NCI-H2196 treated with DMSO at 0.1 percent for 48 hours (cell line): ENCODE results near the gene SRXN1.
"Not testable (repeated sequence)": the region's sequence is repeated elsewhere in the genome, so short reads cannot be mapped to it uniquely, and the experiment has no call there.

Source experiments
- DNase-seq: peaks from one replicate; lab custom pipeline; 2025; ENCODE audit not compliant: unreplicated experiment; lab: John Stamatoyannopoulos, UW

The SRXN1 gene

DNA sequence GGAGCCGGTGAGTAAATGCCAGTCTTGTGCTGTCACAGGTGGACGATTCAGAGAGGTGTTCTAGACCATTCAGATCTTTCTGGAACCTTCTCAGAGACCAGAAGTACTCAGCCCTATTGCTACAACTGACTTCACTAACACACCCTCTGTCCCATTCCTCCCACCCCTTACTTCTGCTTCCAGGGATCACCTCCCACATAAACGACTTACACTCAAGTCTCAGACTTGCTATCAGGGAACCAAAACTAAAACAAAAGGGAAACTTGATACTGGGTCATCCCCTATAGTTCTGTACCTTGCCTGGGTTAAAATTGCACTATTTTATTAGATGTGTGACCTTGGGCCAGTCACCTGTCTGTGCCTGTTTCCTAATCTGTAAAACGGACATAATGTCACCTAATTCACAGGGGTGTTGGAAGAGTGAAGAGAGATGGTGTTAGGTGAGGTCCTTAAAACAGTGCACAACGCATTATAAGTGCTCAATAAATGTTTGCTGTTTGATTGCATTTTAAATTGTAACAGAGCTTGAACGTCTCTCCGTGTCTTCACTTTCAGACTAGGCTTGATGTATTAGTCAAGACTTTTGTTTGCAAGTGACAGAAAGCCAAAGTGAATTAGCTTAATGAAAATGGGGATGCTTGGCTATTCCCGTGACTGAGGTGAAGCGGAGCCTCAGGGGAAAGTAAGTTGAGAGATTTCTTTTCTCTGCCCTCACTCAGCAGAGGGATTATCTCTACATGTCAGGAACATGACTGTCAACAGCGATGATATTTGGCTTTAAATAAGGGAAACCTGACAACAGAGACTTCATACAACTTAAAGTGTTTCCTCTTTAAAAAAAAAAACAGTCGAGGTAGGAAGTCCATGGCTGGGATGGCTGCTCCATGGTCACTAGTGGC lies 3.0 kb upstream of the SRXN1 start:
- no peak for DNase-seq

DNA sequence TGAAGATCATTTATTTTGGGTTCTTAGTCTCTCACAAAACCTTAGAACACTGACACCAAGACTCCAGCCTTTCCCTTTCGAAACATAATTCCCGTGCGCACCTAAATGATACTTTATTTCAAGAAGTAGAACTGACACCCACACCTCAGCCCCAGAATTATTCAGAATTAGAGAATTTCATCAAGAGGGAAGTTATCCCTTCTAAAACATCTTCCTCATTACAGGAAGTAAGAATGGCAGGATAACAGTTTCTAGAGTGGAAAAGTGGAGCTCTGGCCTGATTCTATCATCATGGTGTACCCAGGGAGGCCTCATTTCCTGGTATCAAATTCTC lies 1.4 kb upstream of the SRXN1 start:
- DNase-seq: no peak

DNA sequence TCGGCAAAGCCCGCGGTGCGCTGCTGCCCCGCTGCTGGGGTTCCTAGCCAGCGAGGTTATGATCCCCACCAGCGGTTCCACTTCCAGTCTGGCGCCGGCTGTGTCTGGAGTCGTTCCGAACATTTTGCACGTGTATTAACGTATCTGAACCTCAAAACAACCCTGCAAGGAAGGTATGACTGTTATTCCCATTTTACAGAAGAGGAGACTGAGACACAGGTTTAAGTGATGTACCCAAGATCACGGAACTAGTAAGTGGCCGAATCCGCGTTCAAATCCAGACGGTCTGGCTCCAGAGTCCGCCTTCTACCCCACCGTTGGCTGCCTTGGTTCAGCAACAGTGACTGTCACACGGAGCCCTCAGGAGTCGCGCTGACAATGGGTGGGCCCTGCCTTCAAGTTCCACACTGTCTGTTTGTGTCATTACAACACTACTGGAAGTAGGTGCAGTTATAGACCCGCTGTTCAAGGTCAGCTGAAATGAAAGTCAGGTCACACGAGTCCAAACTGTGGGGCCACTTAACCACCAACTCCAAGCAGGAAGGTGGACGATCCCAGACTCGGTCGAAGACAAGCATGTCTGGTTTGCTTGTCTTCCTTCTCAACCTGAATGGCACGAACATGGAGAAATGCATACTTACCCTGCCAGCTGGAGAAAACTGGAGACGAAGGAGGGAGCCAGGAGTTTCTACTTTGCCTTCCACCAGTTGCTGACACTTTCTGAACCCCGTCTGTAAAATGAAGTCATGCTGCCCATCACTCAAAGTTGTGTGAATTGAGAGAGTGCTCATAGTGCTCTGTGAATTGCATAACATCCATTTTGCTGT lies 803 bp upstream of the SRXN1 start:
- DNase-seq: no peak

DNA sequence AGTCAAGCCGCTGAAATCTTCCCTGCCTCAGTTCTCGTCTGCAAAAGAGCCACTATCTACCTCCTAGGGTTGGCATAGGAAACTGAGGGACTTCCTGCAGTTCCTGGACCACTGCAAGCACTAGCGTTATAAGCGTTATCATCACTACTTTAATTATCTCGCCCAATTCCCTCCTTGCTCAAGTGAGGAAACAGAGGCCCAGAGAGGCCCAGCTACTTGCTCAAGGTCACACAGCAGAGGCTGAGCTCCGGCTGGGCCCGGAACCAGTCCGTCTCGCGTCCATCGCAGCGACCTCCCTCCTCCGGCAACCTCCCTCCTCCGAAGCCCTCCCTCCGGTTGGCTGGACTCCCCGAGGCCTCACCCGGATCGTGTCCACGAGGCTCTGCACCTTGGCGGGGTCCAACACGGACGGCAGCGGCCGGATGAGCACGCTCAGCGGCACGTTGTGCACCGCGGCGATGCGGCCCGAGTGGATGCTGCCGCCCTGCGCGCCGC lies 338 bp downstream of the SRXN1 start:
- no peak for DNase-seq

DNA sequence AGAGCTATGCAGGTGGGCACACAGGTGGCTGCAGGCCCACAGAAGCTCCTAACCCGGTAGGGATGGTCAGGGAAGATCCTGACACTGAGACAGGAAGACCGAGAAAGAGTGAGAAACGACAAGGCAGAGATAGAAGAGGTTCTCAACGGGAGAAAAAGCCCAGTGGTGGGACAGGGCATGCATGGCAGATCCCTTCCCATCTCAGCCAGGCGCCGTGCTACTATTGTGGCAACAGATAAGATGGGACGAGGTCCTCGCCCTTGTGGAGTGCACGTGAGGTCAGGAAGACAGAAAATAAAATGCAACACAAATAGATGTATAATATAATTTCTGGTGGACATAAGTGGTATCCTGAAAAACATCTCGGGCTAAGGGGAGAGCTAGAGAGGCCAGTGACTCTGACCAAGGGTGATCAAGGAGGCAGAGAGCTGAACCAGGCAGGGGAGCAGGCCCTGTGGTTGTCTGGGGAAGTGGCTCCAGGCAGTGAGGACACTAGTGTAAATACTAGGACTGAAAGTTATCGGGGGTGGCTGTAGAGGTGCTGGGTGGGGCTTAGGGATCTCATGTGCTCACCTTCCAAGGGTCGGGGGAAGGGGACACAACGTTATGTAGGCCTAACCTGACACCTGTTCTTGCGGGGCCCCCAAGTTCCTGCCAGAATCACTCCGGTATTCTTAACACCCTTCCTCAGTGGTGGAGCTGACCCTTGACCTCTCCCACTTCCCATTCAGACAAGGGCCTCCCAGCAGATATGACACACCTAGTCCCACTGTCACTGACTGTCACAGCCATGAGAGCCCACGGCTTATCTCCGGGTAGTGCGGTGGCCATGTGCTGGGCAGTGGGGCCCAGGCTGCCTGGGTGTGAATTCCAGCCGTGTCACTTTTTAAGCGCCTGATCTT lies 1.0 kb downstream of the SRXN1 start:
- no peak for DNase-seq

DNA sequence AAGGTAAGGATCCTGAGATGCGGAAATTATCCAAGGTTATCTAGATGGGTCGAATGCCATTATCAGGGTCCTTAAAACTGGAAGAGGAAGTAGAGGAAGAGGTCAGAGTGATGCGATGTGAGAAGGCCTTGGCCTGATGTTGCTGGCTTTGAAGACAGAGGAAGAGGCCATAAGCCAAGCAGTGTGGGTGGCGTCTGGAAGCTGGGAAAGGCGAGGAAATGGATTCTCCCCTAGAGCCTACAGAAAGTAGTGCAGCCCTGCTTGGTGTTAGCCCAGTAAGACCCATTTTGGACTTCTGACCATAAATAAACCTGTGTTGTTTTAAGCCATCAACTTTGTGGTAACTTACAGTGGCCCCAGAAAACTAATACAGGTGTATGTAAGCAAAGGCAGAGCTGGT lies 2.0 kb downstream of the SRXN1 start:
- no peak for DNase-seq

DNA sequence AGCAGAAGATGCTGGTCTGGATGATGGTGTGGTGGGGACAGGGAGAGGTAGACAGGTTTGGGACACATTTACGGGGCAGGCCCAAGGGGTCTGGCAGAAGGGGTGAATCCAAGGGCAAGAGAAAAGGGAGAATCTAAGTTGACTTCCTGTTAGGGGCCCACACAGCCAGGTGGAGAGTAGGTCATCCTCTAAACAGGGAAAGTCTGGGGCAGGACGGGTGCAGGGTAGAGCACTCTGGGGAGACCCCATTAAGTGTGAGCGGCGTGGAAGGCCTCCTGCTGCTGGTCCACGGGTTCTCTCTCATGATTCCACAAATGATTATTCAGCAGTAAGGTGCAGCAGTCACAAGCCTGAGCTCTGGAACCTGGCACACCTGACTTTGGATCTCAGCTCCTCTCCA lies 2.7 kb downstream of the SRXN1 start:
- no peak for DNase-seq

DNA sequence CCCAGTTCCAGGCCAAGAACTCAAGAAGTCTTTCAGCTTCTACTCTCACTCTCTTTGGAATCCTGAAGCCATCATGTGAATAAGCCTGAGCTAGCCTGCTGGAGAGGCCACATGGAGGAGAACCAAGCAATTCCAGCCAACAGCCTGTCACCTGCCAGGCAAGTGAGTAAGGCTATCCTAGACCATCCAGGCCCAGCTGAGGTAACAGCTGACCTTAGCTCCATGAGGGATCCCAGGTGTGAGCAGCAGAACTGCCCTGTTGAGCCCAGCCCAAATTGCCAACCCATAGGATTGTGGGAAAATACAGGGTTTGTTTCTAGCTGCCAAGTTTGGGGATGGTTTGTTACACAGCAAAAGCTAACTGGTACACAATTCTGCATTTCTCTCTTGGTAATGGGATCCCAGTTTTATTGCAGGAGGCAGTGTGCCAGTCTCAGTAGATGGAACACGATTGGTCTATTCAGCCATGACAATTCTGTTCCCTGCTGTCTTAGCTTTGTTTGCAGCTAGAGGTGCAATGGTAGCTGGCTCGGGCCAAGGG lies 5.5 kb downstream of the SRXN1 start:
- no peak for DNase-seq

DNA sequence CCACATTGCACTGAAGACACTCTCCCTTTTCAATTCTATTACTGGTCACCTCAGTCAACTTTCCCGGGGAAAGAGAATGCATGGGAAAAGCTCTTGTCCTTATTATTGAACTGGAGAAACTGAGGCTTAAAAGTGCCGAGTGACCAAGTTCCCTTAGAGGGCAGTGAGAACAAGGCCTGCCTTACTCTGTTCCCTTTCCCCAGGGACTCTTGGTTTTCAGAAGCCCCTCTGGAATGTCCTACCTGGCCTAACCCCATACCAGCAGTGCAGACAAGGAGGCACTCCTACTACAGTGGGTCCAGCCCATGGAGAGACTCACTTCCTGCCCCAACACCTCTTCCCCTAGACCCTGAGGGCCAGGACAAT lies 6.1 kb downstream of the SRXN1 start:
- no peak for DNase-seq

DNA sequence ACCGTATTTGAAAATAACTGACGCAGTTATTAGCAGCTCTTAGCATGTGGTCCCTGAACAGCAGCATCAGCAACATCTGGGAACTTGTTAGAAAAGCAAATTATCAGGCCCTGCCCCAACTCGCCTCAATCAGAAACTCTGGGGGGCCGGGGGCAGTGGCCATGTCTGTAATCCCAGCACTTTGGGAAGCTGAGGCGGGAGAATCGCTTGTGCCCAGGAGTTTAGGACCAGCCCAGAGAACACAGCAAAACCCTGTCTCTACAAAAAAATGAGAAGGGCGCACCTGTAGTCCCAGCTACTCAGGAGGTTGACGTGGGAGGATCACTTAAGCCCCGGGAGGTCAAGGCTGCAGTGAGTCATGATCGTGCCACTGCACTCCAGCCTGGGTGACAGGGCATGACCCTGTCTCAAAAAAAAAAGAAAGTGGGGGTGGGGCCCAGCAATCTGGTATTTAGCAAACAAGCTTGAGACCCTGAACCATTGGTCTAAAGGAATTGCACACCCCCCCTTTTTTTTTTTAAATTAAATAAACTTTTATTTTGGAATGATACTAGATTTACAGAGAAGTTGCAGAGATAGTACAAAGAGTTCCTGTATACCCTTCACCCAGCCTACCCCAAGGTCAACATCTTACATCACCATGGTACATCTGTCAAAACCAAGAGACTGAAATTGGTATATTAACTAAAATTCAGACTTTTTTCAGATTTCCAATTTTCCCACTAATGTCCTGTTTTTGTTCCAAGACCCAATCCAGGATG lies 6.7 kb downstream of the SRXN1 start:
- DNase-seq: no peak

DNA sequence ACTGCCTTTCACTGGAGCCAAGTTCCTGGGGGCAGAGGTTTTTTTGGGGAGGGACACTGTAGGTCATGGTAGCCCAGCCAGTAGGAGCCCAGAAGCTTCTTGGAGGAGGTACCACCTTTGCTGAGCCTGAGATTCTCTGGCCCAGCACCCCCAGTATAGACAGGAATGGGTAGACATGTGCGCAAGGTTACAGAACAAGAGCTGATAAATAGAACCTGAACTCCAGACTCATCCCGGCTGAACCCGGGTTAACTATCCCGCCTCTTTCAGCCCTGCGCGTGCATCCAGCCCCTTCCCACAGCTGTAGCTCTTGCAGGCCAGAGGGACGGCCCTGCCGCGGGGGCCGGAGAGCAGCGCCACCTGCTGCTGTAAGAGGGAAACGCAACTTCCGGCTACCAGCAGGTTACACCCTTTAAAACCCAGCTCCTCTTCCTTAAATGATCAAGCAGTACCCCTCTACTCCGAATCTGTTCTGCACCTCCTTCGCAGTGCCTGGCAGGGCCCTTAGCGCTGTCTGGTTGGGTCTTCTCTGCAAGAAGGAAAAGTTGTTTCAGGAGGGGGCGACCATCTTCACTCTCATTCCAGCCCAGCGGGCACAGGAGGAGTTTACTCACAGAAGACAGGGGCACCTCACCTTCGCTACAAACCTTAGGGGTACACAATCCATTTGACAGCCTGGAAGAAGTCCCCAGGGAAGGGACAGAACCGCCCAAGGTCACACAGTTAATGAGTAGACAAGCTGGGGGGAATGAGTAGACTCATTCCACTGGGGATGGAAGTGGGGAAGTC lies 7.5 kb downstream of the SRXN1 start:
- peak; percentile 45 for DNase-seq

DNA sequence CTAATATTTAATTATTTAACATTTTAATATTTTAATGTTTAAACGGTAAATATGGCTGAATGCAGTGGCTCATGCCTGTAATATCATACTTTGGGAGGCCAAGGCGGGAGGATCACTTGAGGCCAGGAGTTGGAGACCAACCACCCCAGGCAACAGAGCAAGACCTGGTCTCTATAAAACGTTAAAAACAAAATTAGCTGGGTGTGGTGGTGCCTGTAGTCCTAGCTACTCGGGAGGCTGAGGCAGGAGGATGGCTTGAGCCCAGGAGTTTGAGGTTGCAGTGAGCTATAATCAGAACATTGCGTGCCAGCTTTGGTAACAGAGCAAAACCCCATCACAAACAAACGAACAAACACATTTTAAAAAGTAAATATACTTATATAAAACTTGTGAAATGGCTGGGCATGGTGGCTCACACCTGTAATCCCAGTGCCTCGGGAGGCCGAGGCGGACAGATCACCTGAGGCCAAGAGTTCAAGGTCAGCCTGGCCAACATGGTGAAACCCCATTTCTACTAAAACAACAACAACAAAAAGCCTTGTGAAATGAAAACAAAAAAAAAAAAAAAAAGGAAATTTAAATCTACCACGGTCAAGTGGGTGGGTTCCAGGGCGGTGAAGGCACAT lies 8.2 kb downstream of the SRXN1 start:
- DNase-seq: no peak

DNA sequence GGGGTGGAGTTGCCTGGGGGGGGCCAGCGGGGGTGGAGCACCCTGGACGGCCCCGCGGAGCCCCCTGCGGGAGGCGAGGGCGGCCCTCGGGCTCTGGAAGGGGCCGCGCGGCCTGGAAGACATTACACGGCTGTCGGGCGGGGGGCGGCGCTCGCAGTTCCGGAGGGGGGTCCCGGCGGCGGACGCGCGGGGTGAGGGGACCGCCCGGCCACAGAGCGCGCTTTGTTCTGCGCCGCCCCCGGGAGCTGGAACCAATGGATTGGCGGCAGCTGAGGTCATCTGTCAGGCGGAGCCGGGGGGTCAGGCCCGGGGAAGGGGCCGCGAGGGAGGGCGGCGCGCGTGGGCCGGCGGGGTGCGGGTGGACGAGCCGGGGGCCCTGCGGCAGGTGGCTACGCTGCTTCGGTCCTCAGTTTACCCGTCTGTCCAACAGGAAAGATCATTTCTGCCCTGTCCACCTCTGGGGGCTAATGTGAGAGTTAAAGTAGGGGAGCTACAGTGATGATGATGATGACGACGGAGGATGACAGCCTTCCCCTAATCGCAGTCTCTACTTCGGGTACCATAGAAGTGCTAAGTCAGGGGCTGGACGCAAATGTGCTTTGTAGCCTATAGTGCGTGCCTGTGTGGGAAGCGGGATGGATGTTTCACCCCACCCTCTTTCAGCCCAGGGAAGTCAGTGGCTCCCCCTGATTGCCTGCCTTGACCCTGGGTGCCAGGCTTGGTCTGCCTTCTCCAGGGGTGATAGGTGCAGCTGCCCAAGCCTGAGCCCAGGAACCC lies 10.4 kb downstream of the SRXN1 start:
- DNase-seq: no peak

DNA sequence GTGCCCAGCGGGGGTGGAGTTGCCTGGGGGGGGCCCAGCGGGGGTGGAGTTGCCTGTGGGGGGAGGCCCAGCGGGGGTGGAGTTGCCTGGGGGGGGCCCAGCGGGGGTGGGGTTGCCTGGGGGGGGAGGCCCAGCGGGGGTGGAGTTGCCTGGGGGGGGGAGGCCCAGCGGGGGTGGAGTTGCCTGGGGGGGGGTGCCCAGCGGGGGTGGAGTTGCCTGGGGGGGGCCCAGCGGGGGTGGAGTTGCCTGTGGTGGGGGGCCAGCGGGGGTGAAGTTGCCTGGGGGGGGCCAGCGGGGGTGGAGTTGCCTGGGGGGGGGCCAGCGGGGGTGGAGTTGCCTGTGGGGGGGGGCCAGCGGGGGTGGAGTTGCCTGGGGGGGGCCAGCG lies 11.0 kb downstream of the SRXN1 start:
- DNase-seq: not testable (repeated sequence)

DNA sequence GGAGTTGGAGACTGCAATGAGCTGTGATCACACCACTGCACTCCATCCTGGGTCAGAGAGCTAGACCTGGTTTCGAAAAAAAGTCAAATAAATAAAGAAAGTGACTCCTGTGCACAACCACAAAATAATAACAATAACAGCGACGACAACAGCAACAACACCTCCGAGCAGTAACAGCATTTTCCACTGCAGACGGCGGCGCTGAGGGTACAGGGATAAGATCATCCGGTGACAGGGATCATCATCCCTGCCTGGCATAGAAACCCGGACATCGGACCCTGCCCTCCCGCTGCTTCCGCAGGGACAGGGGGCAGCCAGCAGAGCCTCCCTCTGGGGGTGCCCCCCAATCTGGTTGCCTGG lies 11.5 kb downstream of the SRXN1 start:
- DNase-seq: no peak

DNA sequence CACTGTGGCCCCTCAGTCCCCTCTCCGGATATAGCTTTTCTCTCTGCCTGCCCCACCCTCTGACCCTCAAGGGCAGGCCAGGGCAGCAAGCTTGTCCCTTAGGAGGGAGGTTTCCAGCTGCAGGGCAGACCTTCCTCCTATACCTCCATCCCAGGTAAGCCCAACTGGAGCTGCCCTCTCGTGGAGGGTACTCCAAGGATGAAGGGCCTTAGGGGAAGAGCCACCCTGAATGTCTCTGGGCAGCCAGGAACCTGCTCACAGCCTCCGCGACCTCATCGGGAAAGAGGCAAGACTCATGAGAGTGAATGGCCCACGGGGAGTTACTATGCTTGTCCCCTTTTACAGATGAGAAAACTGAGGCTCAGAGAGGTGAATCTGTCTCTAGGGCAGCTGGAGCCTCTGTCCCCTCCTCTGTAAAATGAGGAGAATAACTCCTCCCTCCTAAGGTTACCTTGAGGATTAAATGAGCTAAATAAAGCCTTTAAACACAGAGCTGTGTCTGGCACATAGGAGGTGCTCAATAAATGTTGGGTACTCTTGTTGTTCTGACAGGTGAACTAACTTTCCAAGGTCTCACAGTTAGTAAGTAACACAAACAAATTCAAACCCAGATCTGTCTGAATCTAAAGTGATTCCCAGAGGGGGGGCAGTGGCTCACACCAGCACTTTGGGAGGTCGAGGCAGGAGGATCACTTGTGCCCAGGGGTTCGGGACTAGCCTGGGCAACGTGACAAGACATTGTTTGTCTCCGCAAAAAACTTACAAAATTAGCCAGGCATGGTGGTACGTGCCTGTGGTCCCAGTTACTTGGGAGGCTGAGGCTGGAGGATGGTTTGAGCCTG lies 12.1 kb downstream of the SRXN1 start:
- DNase-seq: no peak

DNA sequence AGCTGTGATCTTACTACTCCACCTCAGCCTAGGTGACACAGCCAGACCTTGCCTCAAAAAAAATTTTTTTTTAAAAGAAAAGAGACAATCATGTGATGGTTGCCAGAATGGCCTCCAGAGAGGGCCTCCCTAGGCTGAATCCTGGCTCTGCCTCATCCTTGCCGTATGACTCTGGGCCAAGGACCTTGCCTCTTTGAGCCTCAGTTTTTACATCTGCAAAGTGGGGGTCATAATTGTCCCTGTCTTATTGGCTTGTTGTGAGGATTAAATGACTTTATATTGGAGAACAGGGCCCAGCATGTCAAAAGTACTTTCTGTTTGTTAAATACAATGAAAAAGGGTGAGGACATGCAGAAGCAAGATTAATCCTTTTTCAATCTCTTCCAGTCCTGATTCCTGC lies 14.4 kb downstream of the SRXN1 start:
- DNase-seq: no peak
